Fibroblast of skin of scalp (primary cell): ENCODE data around the gene TOP1.
A peak's percentile ranks its signal among the peaks of the same experiment; 100 is the strongest.

Experiments used
- DNase-seq: peaks from one replicate; pipeline ENCODE4 v3.0.0-alpha.2; 2013

The TOP1 gene

GRCh38 chr20:41058674-41059635 is 30.3 kb downstream of the TOP1 start:
- no peak for DNase-seq

DNA sequence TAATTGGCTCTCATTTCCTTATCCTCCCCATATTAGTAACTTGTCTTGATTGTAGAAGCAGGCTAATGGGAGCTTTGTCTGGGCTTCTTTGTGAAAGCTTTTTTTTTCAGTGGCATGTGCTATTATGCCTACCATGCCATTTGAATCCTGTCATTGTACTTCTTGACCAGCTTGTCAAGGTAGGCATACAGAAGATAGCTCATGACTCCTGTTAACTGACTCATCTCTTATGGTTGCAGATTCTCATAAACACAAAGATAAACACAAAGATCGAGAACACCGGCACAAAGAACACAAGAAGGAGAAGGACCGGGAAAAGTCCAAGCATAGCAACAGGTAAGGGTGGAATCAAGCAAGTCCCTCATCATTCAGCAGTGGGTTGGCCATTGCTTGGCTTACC is 32.5 kb downstream of the TOP1 start:
- no peak for DNase-seq

- DNase-seq = no peak
These were observed 34.8 kb downstream of the TOP1 start for GRCh38 chr20:41063442-41063841.

GRCh38 chr20:41064377-41064776 is 35.8 kb downstream of the TOP1 start:
- DNase-seq = no peak

GRCh38 chr20:41065716-41066115 is 37.1 kb downstream of the TOP1 start:
- DNase-seq = no peak

- DNase-seq = no peak
These were observed 40.2 kb downstream of the TOP1 start for GRCh38 chr20:41068806-41069205.

DNA sequence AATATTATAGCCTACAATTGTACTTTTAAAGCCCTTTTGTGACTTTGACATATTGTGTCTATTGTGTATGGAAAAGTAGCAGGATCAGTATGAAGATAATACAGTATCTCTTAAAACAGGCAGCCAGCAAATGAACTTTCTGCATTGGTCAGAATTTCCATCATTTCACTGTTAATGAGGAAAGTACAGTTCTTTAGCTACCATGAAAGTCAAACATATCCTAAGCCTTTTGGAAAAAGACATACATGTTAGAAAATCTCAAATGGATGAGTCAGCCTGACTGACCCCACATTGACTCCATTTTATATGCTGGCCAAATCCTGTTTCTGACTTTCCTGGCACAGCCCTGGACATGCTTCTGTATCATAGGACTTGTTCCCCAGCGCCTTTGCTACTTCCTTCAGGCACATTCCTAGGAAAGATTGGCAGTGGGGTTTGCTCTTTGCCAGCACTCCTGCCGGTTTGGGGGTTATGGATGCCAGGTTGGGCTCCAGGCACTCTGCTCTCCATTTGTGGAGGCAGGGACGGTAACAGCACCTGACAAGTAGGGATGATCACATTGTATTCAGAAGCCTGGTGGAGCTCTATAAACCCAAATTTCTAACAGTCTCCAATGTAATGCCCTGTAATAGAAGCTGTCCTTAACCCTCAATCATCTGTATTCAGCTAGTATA is 43.7 kb downstream of the TOP1 start:
- peak; percentile 79 for DNase-seq

GRCh38 chr20:41072915-41073314 is 44.3 kb downstream of the TOP1 start:
- DNase-seq = no peak

DNA sequence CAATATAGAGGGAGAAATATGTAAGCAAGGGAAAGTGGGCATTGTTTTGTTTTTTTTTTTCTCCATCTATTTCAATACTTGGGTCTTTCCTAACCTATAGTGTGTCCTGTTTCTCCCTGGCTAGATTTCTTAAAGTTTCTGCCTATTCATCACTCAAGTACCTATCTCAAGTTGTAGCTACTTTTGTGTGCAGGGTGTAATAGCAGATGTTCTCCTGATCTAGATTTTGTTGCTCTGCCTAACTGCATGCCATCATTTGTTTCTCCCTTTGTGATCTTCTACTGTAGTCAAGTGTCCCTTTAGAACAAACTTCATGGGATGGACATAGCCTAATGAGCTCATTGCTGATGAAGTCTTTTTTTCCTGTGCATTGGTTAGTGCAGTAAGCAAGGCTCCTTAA is 45.8 kb downstream of the TOP1 start:
- no peak for DNase-seq

DNA sequence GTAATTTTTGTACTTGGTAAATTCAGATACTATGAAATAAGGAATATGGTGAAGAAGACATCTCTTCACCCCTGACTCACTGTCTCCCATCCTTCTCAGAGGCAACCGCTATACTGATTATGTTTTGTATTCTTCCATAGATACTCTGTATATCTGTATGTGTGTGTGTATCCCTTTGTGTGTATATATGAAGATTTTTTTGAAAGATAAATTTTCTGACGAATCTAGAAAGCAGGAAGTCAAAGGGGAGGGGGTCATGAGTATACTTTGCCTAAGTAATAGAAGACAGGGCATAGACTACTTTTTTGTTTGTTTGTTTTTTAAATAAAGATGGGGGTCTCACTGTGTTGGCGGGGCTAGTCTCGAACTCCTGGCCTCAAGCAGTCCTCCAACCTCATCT is 48.2 kb downstream of the TOP1 start:
- no peak for DNase-seq

DNA sequence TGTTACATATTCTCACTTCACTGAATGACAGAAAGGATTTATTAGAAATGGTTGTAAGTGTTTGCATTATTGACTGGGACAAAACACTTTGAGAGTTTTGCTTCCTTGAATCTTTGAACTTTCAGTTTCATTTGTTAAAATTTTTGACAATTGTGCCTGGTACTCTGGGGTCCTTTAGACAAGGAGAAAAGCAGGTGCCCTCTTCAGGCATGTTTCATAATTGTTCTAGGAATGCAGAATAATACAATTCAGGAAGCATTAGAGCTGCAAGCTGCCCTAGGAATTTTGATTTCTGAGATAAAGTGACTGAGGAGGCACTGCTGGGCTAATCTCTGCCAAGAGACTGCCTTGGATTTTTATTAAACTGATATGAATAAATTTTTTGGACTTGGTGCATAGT is 49.7 kb downstream of the TOP1 start:
- peak; percentile 74 for DNase-seq

DNA sequence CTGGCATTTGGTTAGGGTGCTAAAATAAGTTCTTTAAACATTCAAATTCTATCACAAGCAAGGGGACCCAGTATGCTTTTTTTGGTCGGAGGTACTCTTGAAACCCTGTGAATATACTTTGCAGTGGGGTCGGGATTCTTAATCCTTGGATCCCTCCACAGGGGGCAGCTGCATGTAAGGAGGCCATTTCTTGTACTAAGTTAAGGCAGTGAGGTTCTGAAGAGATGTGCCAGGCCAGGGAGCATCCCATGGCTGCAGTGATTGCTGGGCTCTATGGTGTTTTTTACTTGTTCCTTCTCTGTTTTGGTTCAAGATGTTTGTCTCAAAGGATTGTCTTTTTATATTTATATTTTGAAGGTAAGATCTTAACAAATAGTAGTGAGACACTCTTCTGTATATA is 50.4 kb downstream of the TOP1 start:
- no peak for DNase-seq

DNA sequence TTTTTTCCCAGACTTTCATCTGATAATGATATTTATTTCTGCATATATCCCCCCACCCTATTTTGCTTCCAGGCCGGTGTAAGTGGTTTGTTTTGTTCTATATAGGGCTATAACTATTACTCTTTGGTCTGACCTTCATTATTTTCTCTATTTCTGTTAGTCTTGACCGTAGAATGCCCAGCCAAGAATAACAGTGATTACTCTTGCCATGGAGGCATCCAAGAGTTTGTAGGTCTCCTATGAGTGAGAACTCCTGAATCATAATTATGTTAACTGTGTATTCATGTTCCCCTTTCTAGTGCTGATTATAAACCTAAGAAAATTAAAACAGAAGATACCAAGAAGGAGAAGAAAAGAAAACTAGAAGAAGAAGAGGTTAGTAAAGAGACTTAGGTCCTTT is 52.2 kb downstream of the TOP1 start:
- no peak for DNase-seq

GRCh38 chr20:41081276-41081814 is 52.7 kb downstream of the TOP1 start:
- no peak for DNase-seq

- no peak for DNase-seq
These were observed 53.7 kb downstream of the TOP1 start for GRCh38 chr20:41082306-41082705.

GRCh38 chr20:41085606-41086005 is 57.0 kb downstream of the TOP1 start:
- no peak for DNase-seq

GRCh38 chr20:41086402-41087324 is 58.0 kb downstream of the TOP1 start:
- DNase-seq = no peak

- no peak for DNase-seq
These were observed 58.7 kb downstream of the TOP1 start for GRCh38 chr20:41087325-41087685.

DNA sequence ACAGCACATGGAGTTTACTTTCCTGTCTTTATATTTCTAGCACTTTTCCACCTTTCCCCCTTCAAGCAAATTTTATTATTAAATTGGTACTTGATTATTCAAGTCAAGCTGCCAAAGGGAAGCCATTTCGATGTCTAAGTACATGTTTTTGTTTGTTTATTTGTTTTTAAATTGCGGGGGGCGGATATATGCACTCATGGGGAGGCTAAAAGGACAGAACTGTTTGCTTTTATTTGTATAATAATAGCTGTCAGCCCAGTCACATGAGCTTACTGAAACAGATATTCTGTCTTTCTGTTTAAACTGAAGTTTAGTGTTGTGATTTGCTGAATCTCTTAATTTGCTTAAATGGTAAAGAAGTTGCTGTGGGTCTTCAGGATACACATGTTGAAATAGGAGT is 59.2 kb downstream of the TOP1 start:
- DNase-seq = no peak

DNA sequence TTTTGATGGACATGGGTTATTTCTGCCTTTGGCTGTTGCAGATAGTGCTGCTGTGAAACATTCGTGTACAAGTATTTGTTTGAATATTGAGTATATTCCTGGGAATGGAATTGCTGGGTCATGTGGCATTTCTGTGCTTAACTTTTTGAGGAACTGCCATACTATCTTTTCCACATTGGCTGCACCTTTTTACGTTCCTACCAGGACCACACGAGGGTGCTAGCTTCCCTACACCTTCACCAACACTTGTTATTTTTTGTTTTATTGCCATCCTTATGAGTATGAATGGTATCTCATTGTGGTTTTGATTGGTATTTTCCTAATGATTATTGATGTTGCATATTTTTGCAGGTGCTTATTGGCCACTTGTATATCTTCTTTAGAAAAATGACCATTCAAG is 60.9 kb downstream of the TOP1 start:
- DNase-seq = no peak

GRCh38 chr20:41091927-41092326 is 63.3 kb downstream of the TOP1 start:
- no peak for DNase-seq

- DNase-seq = no peak
These were observed 65.9 kb downstream of the TOP1 start for GRCh38 chr20:41094353-41095055.
